ENCODE results near the gene TCEAL3. TPM values are rescaled to one million over a fixed set of nuclear protein-coding genes. Genes with fewer than 3 reads are reported as not detected.
A peak's percentile ranks its signal among the peaks of the same experiment; 100 is the strongest.
"Not testable (repeated sequence)": the region's sequence is repeated elsewhere in the genome, so short reads cannot be mapped to it uniquely, and the experiment has no call there.

Gene TCEAL3
- total RNA-seq, 1 donor from 2014 or later: 38.4 TPM

GRCh38 chrX:103647630-103648029 is 39.9 kb downstream of the TCEAL3 start:
- Mint-ChIP-seq H3K27ac (ENCODE audit: unreplicated experiment) (no peak overlapping the region), H3K9me3 (ENCODE audit: unreplicated experiment) (peaks cover 15% of the 10 kb centered on the region), H3K36me3 (ENCODE audit: unreplicated experiment) (no peaks in the 10 kb centered on the region), H3K27me3 (ENCODE audit: unreplicated experiment) (no peaks in the 10 kb centered on the region), H3K4me3 (ENCODE audit: unreplicated experiment) (no peak overlapping the region), H3K4me1 (ENCODE audit: unreplicated experiment) (no peaks in the 10 kb centered on the region)
- TF ChIP-seq, protein P1, sequence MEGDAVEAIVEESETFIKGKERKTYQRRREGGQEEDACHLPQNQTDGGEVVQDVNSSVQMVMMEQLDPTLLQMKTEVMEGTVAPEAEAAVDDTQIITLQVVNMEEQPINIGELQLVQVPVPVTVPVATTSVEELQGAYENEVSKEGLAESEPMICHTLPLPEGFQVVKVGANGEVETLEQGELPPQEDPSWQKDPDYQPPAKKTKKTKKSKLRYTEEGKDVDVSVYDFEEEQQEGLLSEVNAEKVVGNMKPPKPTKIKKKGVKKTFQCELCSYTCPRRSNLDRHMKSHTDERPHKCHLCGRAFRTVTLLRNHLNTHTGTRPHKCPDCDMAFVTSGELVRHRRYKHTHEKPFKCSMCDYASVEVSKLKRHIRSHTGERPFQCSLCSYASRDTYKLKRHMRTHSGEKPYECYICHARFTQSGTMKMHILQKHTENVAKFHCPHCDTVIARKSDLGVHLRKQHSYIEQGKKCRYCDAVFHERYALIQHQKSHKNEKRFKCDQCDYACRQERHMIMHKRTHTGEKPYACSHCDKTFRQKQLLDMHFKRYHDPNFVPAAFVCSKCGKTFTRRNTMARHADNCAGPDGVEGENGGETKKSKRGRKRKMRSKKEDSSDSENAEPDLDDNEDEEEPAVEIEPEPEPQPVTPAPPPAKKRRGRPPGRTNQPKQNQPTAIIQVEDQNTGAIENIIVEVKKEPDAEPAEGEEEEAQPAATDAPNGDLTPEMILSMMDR (IDR thresholded peaks at IDR 0.05): no peak
- no peak for DNase-seq (ENCODE audit: extremely low spot score, unreplicated experiment)

GRCh38 chrX:103651151-103651773 is 43.5 kb downstream of the TCEAL3 start:
- peaks cover 2% of the 10 kb centered on the region for H3K4me1 Mint-ChIP-seq (ENCODE audit: unreplicated experiment)
- no peaks in the 10 kb centered on the region for H3K27me3 Mint-ChIP-seq (ENCODE audit: unreplicated experiment)
- peaks cover 16% of the 10 kb centered on the region for H3K9me3 Mint-ChIP-seq (ENCODE audit: unreplicated experiment)
- TF ChIP-seq, protein P1 (IDR thresholded peaks at IDR 0.05): no peak
- no peaks in the 10 kb centered on the region for H3K36me3 Mint-ChIP-seq (ENCODE audit: unreplicated experiment)
- no peak overlapping the region for H3K4me3 Mint-ChIP-seq (ENCODE audit: unreplicated experiment)
- H3K27ac Mint-ChIP-seq (ENCODE audit: unreplicated experiment): no peak overlapping the region
- no peak for DNase-seq (ENCODE audit: extremely low spot score, unreplicated experiment)

DNA sequence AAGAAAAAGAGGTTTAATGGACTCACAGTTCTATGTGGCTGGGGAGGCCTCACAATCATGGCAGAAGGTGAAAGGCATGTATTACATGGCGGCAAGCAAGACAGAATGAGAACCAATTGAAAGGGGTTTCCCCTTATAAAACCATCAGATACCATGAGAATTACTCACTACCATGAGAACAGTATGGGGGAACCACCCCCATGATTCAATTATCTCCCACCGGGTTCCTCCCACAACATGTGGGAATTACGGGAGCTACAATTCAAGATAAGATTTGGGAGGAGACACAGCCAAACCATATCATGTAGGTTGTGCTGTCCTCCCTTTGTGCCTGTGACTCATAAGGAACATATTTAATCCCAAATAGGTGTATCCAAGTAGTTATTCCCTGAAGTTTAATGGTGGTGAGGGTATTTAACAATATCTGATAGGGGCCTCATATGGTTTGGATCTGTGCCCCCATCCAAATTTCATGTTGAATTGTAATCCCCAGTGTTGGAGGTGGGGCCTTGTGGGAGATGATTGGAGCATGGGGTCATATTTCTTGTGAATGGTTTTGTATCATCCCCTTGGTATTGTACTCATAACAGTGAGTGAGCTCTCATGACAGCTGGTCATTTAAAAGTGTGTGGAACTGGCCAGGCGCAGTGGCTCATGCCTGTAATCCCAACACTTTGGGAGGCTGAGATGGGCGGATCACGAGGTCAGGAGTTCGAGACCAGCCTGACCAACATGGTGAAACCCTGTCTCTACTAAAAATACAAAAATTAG is 47.7 kb downstream of the TCEAL3 start:
- H3K27me3 Mint-ChIP-seq (ENCODE audit: unreplicated experiment); H3K27ac Mint-ChIP-seq (ENCODE audit: unreplicated experiment); H3K4me3 Mint-ChIP-seq (ENCODE audit: unreplicated experiment); H3K4me1 Mint-ChIP-seq (ENCODE audit: unreplicated experiment); H3K36me3 Mint-ChIP-seq (ENCODE audit: unreplicated experiment); DNase-seq (ENCODE audit: extremely low spot score, unreplicated experiment): not testable (repeated sequence)
- peaks cover 11% of the 10 kb centered on the region for H3K9me3 Mint-ChIP-seq (ENCODE audit: unreplicated experiment)

- H3K27me3 Mint-ChIP-seq (ENCODE audit: unreplicated experiment): no peaks in the 10 kb centered on the region
- H3K27ac Mint-ChIP-seq (ENCODE audit: unreplicated experiment): peak overlapping the region; percentile 31
- DNase-seq (ENCODE audit: extremely low spot score, unreplicated experiment): no peak
- H3K4me3 Mint-ChIP-seq (ENCODE audit: unreplicated experiment): no peak overlapping the region
- H3K36me3 Mint-ChIP-seq (ENCODE audit: unreplicated experiment): no peaks in the 10 kb centered on the region
- H3K4me1 Mint-ChIP-seq (ENCODE audit: unreplicated experiment): peaks cover 9% of the 10 kb centered on the region
- peaks cover 11% of the 10 kb centered on the region for H3K9me3 Mint-ChIP-seq (ENCODE audit: unreplicated experiment)
- TF ChIP-seq, protein P1 (IDR thresholded peaks at IDR 0.05): no peak
Measured at GRCh38 chrX:103656617-103657016, 48.9 kb downstream of the TCEAL3 start.

DNA sequence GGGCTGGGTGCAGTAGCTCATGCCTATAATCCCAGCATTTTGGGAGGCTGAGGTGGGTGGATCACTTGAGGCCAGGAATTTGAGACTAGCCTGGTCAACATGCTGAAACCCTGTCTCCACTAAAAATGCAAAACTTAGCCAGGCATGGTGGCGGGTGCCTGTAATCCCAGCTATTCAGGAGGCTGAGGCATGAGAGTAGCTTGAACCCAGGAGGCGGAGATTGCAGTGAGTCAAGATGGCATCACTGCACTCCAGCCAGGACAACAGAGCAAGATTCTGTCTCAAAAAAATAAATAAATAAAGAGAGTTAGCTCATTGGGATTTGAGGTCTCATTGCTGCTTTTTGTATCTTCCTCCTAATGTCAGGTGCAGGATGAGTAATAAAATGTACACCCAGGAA is 49.3 kb downstream of the TCEAL3 start:
- H3K4me1 Mint-ChIP-seq (ENCODE audit: unreplicated experiment); H3K27me3 Mint-ChIP-seq (ENCODE audit: unreplicated experiment); H3K36me3 Mint-ChIP-seq (ENCODE audit: unreplicated experiment): not testable (repeated sequence)

DNA sequence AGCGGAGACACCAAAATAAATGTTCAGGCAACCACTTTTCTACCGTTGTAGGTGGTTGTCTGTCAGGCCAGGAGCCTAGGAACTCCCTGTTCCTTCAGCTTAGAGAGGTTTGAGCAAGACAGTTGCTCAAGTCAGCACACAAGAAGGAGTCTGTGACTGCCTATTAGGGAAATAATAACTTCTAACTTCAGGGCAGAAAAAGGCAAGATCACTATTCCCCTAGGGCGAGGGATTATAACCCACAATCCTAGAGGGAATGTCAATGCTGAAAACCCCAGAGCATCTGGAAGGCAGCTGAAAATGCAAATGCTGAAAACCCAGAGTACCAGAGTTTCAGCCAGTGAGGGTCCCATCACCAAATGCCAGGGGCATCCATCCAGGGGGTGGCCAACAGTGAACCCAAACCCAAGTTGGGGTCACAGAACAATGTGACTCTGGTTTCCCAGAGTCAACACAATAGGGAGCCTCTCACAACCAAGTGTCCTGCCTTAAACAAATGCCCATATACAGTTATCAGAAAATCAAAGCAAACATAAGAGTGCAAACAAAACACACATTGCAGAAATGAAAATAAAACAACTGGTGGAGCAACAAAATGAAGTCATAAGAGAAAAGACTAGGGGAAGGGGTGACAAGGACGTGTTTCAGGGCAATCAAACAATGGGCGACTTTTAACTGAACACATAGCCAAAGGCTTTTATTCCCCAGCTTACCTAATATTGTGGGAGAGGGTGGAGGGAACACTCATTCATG is 51.1 kb downstream of the TCEAL3 start:
- TF ChIP-seq, protein P1 (IDR thresholded peaks at IDR 0.05): no peak
- Mint-ChIP-seq H3K27ac (ENCODE audit: unreplicated experiment) (no peak overlapping the region), H3K27me3 (ENCODE audit: unreplicated experiment) (no peaks in the 10 kb centered on the region), H3K4me1 (ENCODE audit: unreplicated experiment) (peaks cover 9% of the 10 kb centered on the region), H3K4me3 (ENCODE audit: unreplicated experiment) (no peak overlapping the region), H3K36me3 (ENCODE audit: unreplicated experiment) (no peaks in the 10 kb centered on the region), H3K9me3 (ENCODE audit: unreplicated experiment) (peaks cover 11% of the 10 kb centered on the region)
- no peak for DNase-seq (ENCODE audit: extremely low spot score, unreplicated experiment)

More for the DNA sequence above, 49.3 kb downstream of the TCEAL3 start:
- H3K4me3 Mint-ChIP-seq (ENCODE audit: unreplicated experiment); DNase-seq (ENCODE audit: extremely low spot score, unreplicated experiment); H3K27ac Mint-ChIP-seq (ENCODE audit: unreplicated experiment): not testable (repeated sequence)
- peaks cover 11% of the 10 kb centered on the region for H3K9me3 Mint-ChIP-seq (ENCODE audit: unreplicated experiment)

DNA sequence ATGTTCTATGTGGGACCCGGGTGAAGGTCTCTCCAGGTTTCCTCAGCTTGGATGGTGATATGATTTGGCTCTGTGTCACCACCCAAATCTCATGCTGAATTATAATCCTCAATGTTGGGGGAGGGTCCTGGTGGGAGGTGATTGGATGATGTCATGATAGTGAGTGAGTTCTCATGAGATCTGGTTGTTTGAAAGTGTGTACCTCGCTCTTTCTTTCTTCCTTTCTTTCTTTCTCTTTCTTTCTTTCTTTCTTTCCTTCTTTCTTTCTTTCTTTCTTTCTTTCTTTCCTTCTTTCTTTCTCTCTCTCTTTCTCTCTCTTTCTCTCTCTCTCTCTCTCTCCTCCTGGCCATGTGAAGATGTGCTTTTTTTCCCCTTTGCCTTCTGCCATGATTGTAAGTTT is 51.7 kb downstream of the TCEAL3 start:
- H3K27me3 Mint-ChIP-seq (ENCODE audit: unreplicated experiment); H3K36me3 Mint-ChIP-seq (ENCODE audit: unreplicated experiment); DNase-seq (ENCODE audit: extremely low spot score, unreplicated experiment); H3K4me3 Mint-ChIP-seq (ENCODE audit: unreplicated experiment); H3K9me3 Mint-ChIP-seq (ENCODE audit: unreplicated experiment); H3K4me1 Mint-ChIP-seq (ENCODE audit: unreplicated experiment); H3K27ac Mint-ChIP-seq (ENCODE audit: unreplicated experiment): not testable (repeated sequence)
